GM23338 (cell line): ENCODE data around the gene TRAF7. TPM values are rescaled to one million over a fixed set of nuclear protein-coding genes. Genes with fewer than 3 reads are reported as not detected.

ENCODE experiments used
- ATAC-seq: fragments of 200-7000 bp; cut with Tn5 transposase; 3 replicates; pipeline ENCODE4 v1.9.1; 2020
- DNase-seq: peaks from one replicate; pipeline ENCODE4 v3.0.0-alpha.2; 2015; ENCODE audit warnings: low spot score
- H2AFZ ChIP-seq: fragments of 200-600 bp; sonication (generic); 2 replicates; pipeline ENCODE4 v1.8.0; 2016; ENCODE audit warnings: antibody characterized with exemption, mild to moderate bottlenecking, moderate library complexity
- H3F3A ChIP-seq: fragments of 200-600 bp; sonication (generic); replicated peaks from 2 replicates; pipeline ENCODE4 v1.8.0; 2017; ENCODE audit warnings: antibody characterized with exemption, mixed run types, low read depth
- H3K27ac ChIP-seq: fragments of 200-600 bp; sonication (generic); 2 replicates; pipeline ENCODE4 v1.6.1; 2016; ENCODE audit warnings: low read depth
- H3K27me3 ChIP-seq: fragments of 200-600 bp; sonication (generic); 2 replicates; pipeline ENCODE4 v1.8.0; 2016; ENCODE audit warnings: mild to moderate bottlenecking, mixed run types, moderate library complexity; ENCODE audit not compliant: insufficient read depth
- H3K36me3 ChIP-seq: fragments of 200-600 bp; sonication (generic); 2 replicates; pipeline ENCODE4 v1.8.0; 2016; ENCODE audit warnings: mild to moderate bottlenecking; ENCODE audit not compliant: insufficient read depth
- H3K4me1 ChIP-seq: fragments of 200-600 bp; sonication (generic); 2 replicates; pipeline ENCODE4 v1.8.0; 2016; ENCODE audit warnings: mild to moderate bottlenecking, moderate library complexity; ENCODE audit not compliant: insufficient read depth
- H3K4me2 ChIP-seq: fragments of 200-600 bp; sonication (generic); 2 replicates; pipeline ENCODE4 v1.7.1; 2017; ENCODE audit warnings: mixed run types
- H3K4me3 ChIP-seq: fragments of 200-600 bp; sonication (generic); 2 replicates; pipeline ENCODE4 v1.6.1; 2016; ENCODE audit warnings: mixed run types
- H3K79me2 ChIP-seq: fragments of 200-600 bp; sonication (generic); replicated peaks from 2 replicates; pipeline ENCODE4 v1.8.0; 2017; ENCODE audit warnings: mild to moderate bottlenecking; ENCODE audit not compliant: insufficient read depth
- H3K9me2 ChIP-seq: fragments of 200-600 bp; sonication (generic); 2 replicates; pipeline ENCODE4 v1.8.0; 2017; ENCODE audit not compliant: insufficient read depth
- H4K20me1 ChIP-seq: fragments of 200-600 bp; sonication (generic); replicated peaks from 2 replicates; pipeline ENCODE4 v1.8.0; 2017; ENCODE audit warnings: mild to moderate bottlenecking; ENCODE audit not compliant: insufficient read depth
- H3K27ac Mint-ChIP-seq: 2 replicates; pipeline ENCODE4 v1.8.0; 2020; ENCODE audit warnings: inconsistent platforms, mild to moderate bottlenecking, moderate library complexity, mixed read lengths
- H3K27me3 Mint-ChIP-seq: 3 replicates; pipeline ENCODE4 v1.8.0; 2022; ENCODE audit warnings: low read depth, mild to moderate bottlenecking, moderate library complexity, mixed read lengths, inconsistent platforms; ENCODE audit not compliant: insufficient read depth, poor library complexity
- H3K36me3 Mint-ChIP-seq: 3 replicates; pipeline ENCODE4 v1.8.0; 2021; ENCODE audit warnings: low read depth, mild to moderate bottlenecking, inconsistent platforms, moderate library complexity, mixed read lengths
- H3K4me1 Mint-ChIP-seq: 3 replicates; pipeline ENCODE4 v1.8.0; 2020; ENCODE audit warnings: mild to moderate bottlenecking, inconsistent platforms, mixed read lengths
- H3K4me3 Mint-ChIP-seq: 3 replicates; pipeline ENCODE4 v1.8.0; 2021; ENCODE audit warnings: moderate library complexity, mild to moderate bottlenecking, inconsistent platforms, mixed read lengths
- H3K9me3 Mint-ChIP-seq: 3 replicates; pipeline ENCODE4 v1.8.0; 2020; ENCODE audit warnings: moderate library complexity, mild to moderate bottlenecking, inconsistent platforms, mixed read lengths
- CREB1 ChIP-seq: fragments of 250-450 bp; sonication (Bioruptor Pico); IDR thresholded peaks from 2 replicates; pipeline ENCODE4 v1.5.0; 2020; ENCODE audit warnings: low read depth, mild to moderate bottlenecking, moderate library complexity
- EZH2 ChIP-seq: fragments of 200-600 bp; sonication (generic); IDR thresholded peaks from one replicate; pipeline ENCODE4 v1.8.0; 2017; ENCODE audit warnings: antibody characterized with exemption, mild to moderate bottlenecking, low read depth; ENCODE audit not compliant: unreplicated experiment
- EZH2phosphoT487 ChIP-seq: fragments of 200-600 bp; sonication (generic); IDR thresholded peaks from one replicate; pipeline ENCODE4 v1.8.1; 2018; ENCODE audit warnings: antibody characterized with exemption; ENCODE audit not compliant: unreplicated experiment
- JUNB ChIP-seq: IDR thresholded peaks from one replicate; pipeline ENCODE4 v1.6.1; 2016; ENCODE audit warnings: antibody characterized with exemption; ENCODE audit not compliant: unreplicated experiment
- NANOG ChIP-seq: IDR thresholded peaks from 2 replicates; pipeline ENCODE4 v1.6.1; 2016; ENCODE audit warnings: antibody characterized with exemption, borderline replicate concordance
- POLR2AphosphoS5 ChIP-seq: IDR thresholded peaks from 2 replicates; pipeline ENCODE4 v1.6.1; 2016; ENCODE audit warnings: antibody characterized with exemption, low read depth
- STAT1 ChIP-seq: IDR thresholded peaks from one replicate; pipeline ENCODE4 v1.6.1; 2016; ENCODE audit warnings: antibody characterized with exemption; ENCODE audit not compliant: unreplicated experiment
- ZNF114 ChIP-seq: fragments of 250-450 bp; sonication (Bioruptor Pico); IDR thresholded peaks from 2 replicates; pipeline ENCODE4 v1.5.0; 2020; ENCODE audit warnings: mild to moderate bottlenecking, moderate library complexity
- ZNF331 ChIP-seq: fragments of 250-450 bp; sonication (Bioruptor Pico); IDR thresholded peaks from 2 replicates; pipeline ENCODE4 v1.5.0; 2020; ENCODE audit warnings: low read depth, mild to moderate bottlenecking, moderate library complexity
- polyA plus RNA-seq: library from polyadenylated mRNA; unstranded; fragments of >200 nt; fragmentation: Nextera tagmentation; extraction: Ambion mirVana; gene quantifications from 2 replicates; pipeline ENCODE4 v1.2.1, GENCODE V29; 2016
- total RNA-seq: library from RNA; depleted of rRNA; stranded (reverse); fragments of >200 nt; shearing (Covaris generic); gene quantifications from 2 replicates; pipeline ENCODE4 v1.2.3, GENCODE V29; 2014
- TF ChIP-seq, protein P1 (sequence below): IDR thresholded peaks from 2 replicates; pipeline ENCODE4 v1.6.1; 2016; ENCODE audit warnings: antibody characterized with exemption
- TF ChIP-seq, protein P2 (sequence below): IDR thresholded peaks from one replicate; pipeline ENCODE4 v1.6.1; 2018; ENCODE audit warnings: antibody characterized with exemption; ENCODE audit not compliant: unreplicated experiment
- TF ChIP-seq, protein P3 (sequence below), 2 experiments: fragments of 200-600 bp in 1 of 2; sonication (generic) in 1 of 2; conservative IDR thresholded peaks; 2 replicates each; pipeline versions ENCODE4 v1.5.1 to v1.6.1; 2016 to 2017; ENCODE audit warnings: antibody characterized with exemption in 2 of 2, low read depth in 2 of 2, mild to moderate bottlenecking in 2 of 2, moderate library complexity in 1 of 2
- TF ChIP-seq, protein P4 (sequence below): fragments of 250-450 bp; sonication (Bioruptor Pico); IDR thresholded peaks from 2 replicates; pipeline ENCODE4 v1.5.0; 2020; ENCODE audit warnings: mild to moderate bottlenecking, moderate library complexity

TRAF7 gene
- total and polyA plus RNA-seq, 2 experiments from 2014 or later = 36.4 to 133 TPM

DNA sequence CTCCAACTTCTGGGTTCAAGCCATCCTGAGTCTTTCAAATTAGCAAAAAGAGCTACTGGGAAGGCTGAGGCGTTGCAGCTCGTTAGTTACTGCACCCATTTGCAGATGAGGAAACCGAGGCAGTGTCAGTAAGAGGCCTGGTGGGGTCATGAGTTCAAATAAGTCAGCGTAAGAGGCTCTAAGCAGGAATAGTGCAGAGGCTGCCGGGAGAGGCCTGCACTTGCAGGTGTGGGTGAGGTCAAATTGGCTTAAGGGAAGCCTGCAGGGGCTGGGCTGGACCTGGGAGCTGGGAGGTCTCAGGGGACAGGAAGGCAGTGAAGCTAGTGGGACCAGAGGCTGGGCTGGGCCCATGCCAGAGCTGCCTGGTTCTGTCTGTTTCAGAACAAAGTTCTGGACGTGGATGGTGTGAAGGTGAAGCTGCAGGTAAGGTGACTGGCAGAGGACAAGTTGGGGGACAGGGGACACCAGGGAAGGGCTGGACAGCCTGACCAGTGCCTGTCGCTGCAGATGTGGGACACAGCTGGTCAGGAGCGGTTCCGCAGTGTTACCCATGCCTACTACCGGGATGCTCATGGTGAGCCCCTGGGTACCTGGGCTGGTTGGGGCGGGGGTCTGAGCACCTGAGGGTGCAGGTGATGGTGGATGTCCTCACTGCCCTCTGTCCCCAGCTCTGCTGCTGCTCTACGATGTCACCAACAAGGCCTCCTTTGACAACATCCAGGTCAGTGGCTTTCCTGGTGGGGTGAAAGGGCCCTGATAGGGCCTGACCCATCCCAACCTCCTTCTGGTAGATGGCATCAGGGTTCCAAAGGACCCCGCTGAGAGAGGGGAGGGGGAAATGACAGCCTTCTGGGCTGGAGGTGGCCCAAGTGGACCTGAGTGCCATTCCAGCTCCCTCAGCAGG lies 4.1 kb upstream of the TRAF7 start:
- H3K4me1 Mint-ChIP-seq = peaks cover 32% of the 10 kb centered on the region
- Histone ChIP-seq H3K4me1 (peaks cover 32% of the 10 kb centered on the region), H3K27ac (peak overlapping the region; percentile 95), H4K20me1 (peaks cover 33% of the 10 kb centered on the region), H3K27me3 (peaks cover 9% of the 10 kb centered on the region; the same call in 1 of the 2 replicates), H3K79me2 (peaks cover 33% of the 10 kb centered on the region), H3K36me3 (peaks cover 21% of the 10 kb centered on the region; the same call in 1 of the 2 replicates), H3K9me2 (no peaks in the 10 kb centered on the region), H3F3A (peaks cover 66% of the 10 kb centered on the region), H3K4me3 (peak overlapping the region; percentile 79), H2AFZ (no peak overlapping the region), H3K4me2 (peak overlapping the region; percentile 100)
- peak overlapping the region; percentile 45; the same call in 1 of the 2 replicates for H3K27ac Mint-ChIP-seq
- H3K4me3 Mint-ChIP-seq = peak overlapping the region; percentile 93
- ATAC-seq (peak; percentile 0; the same call in 1 of the 3 replicates), DNase-seq (peak; percentile 58)
- no peak for TF ChIP-seq ZNF331 (CRISPR knock-in tag)
- no peak for TF ChIP-seq EZH2
- no peak for TF ChIP-seq EZH2phosphoT487
- TF ChIP-seq CREB1 (CRISPR knock-in tag) = peak; percentile 7; the same call in 1 of the 2 replicates
- TF ChIP-seq ZNF114 = no peak
- TF ChIP-seq POLR2AphosphoS5 = peak; percentile 60
- TF ChIP-seq, protein P1, sequence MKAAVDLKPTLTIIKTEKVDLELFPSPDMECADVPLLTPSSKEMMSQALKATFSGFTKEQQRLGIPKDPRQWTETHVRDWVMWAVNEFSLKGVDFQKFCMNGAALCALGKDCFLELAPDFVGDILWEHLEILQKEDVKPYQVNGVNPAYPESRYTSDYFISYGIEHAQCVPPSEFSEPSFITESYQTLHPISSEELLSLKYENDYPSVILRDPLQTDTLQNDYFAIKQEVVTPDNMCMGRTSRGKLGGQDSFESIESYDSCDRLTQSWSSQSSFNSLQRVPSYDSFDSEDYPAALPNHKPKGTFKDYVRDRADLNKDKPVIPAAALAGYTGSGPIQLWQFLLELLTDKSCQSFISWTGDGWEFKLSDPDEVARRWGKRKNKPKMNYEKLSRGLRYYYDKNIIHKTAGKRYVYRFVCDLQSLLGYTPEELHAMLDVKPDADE = 0 out of 2 replicates have a peak, but pooled peaks have one; percentile 1
- TF ChIP-seq, protein P2, sequence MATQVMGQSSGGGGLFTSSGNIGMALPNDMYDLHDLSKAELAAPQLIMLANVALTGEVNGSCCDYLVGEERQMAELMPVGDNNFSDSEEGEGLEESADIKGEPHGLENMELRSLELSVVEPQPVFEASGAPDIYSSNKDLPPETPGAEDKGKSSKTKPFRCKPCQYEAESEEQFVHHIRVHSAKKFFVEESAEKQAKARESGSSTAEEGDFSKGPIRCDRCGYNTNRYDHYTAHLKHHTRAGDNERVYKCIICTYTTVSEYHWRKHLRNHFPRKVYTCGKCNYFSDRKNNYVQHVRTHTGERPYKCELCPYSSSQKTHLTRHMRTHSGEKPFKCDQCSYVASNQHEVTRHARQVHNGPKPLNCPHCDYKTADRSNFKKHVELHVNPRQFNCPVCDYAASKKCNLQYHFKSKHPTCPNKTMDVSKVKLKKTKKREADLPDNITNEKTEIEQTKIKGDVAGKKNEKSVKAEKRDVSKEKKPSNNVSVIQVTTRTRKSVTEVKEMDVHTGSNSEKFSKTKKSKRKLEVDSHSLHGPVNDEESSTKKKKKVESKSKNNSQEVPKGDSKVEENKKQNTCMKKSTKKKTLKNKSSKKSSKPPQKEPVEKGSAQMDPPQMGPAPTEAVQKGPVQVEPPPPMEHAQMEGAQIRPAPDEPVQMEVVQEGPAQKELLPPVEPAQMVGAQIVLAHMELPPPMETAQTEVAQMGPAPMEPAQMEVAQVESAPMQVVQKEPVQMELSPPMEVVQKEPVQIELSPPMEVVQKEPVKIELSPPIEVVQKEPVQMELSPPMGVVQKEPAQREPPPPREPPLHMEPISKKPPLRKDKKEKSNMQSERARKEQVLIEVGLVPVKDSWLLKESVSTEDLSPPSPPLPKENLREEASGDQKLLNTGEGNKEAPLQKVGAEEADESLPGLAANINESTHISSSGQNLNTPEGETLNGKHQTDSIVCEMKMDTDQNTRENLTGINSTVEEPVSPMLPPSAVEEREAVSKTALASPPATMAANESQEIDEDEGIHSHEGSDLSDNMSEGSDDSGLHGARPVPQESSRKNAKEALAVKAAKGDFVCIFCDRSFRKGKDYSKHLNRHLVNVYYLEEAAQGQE = no peak
- TF ChIP-seq STAT1 = no peak
- TF ChIP-seq, protein P3, sequence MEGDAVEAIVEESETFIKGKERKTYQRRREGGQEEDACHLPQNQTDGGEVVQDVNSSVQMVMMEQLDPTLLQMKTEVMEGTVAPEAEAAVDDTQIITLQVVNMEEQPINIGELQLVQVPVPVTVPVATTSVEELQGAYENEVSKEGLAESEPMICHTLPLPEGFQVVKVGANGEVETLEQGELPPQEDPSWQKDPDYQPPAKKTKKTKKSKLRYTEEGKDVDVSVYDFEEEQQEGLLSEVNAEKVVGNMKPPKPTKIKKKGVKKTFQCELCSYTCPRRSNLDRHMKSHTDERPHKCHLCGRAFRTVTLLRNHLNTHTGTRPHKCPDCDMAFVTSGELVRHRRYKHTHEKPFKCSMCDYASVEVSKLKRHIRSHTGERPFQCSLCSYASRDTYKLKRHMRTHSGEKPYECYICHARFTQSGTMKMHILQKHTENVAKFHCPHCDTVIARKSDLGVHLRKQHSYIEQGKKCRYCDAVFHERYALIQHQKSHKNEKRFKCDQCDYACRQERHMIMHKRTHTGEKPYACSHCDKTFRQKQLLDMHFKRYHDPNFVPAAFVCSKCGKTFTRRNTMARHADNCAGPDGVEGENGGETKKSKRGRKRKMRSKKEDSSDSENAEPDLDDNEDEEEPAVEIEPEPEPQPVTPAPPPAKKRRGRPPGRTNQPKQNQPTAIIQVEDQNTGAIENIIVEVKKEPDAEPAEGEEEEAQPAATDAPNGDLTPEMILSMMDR (conservative IDR thresholded peaks at IDR 0.05; ENCODE audit: low read depth in 2 of 2) = no peak
- no peak for TF ChIP-seq JUNB
- TF ChIP-seq, protein P4, sequence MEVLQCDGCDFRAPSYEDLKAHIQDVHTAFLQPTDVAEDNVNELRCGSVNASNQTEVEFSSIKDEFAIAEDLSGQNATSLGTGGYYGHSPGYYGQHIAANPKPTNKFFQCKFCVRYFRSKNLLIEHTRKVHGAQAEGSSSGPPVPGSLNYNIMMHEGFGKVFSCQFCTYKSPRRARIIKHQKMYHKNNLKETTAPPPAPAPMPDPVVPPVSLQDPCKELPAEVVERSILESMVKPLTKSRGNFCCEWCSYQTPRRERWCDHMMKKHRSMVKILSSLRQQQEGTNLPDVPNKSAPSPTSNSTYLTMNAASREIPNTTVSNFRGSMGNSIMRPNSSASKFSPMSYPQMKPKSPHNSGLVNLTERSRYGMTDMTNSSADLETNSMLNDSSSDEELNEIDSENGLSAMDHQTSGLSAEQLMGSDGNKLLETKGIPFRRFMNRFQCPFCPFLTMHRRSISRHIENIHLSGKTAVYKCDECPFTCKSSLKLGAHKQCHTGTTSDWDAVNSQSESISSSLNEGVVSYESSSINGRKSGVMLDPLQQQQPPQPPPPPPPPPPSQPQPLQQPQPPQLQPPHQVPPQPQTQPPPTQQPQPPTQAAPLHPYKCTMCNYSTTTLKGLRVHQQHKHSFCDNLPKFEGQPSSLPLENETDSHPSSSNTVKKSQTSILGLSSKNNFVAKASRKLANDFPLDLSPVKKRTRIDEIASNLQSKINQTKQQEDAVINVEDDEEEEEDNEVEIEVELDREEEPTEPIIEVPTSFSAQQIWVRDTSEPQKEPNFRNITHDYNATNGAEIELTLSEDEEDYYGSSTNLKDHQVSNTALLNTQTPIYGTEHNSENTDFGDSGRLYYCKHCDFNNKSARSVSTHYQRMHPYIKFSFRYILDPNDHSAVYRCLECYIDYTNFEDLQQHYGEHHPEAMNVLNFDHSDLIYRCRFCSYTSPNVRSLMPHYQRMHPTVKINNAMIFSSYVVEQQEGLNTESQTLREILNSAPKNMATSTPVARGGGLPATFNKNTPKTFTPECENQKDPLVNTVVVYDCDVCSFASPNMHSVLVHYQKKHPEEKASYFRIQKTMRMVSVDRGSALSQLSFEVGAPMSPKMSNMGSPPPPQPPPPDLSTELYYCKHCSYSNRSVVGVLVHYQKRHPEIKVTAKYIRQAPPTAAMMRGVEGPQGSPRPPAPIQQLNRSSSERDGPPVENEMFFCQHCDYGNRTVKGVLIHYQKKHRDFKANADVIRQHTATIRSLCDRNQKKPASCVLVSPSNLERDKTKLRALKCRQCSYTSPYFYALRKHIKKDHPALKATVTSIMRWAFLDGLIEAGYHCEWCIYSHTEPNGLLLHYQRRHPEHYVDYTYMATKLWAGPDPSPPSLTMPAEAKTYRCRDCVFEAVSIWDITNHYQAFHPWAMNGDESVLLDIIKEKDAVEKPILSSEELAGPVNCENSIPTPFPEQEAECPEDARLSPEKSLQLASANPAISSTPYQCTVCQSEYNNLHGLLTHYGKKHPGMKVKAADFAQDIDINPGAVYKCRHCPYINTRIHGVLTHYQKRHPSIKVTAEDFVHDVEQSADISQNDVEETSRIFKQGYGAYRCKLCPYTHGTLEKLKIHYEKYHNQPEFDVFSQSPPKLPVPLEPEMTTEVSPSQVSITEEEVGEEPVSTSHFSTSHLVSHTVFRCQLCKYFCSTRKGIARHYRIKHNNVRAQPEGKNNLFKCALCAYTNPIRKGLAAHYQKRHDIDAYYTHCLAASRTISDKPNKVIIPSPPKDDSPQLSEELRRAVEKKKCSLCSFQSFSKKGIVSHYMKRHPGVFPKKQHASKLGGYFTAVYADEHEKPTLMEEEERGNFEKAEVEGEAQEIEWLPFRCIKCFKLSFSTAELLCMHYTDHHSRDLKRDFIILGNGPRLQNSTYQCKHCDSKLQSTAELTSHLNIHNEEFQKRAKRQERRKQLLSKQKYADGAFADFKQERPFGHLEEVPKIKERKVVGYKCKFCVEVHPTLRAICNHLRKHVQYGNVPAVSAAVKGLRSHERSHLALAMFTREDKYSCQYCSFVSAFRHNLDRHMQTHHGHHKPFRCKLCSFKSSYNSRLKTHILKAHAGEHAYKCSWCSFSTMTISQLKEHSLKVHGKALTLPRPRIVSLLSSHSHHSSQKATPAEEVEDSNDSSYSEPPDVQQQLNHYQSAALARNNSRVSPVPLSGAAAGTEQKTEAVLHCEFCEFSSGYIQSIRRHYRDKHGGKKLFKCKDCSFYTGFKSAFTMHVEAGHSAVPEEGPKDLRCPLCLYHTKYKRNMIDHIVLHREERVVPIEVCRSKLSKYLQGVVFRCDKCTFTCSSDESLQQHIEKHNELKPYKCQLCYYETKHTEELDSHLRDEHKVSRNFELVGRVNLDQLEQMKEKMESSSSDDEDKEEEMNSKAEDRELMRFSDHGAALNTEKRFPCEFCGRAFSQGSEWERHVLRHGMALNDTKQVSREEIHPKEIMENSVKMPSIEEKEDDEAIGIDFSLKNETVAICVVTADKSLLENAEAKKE (CRISPR knock-in tag) = no peak
- TF ChIP-seq NANOG = no peak
- H3K27me3 Mint-ChIP-seq = peaks cover 66% of the 10 kb centered on the region
- peaks cover 21% of the 10 kb centered on the region for H3K9me3 Mint-ChIP-seq
- H3K36me3 Mint-ChIP-seq = peaks cover 45% of the 10 kb centered on the region
